ENCODE data around the gene HCFC2.

HCFC2 gene

GRCh38 chr12:104049278-104049902 is 14.9 kb upstream of the HCFC2 start:
- Histone ChIP-seq H3K9me3 (ENCODE audit: control insufficient read depth, insufficient read depth, low read length) (no peaks in the 10 kb centered on the region), H3K4me1 (ENCODE audit: insufficient read depth, low read length) (no peaks in the 10 kb centered on the region), H3K9ac (ENCODE audit: low read depth, low read length) (peak overlapping the region; percentile 67), H3K36me3 (ENCODE audit: insufficient read depth, low read length) (no peaks in the 10 kb centered on the region)

- Histone ChIP-seq H3K36me3 (ENCODE audit: insufficient read depth, low read length) (no peaks in the 10 kb centered on the region), H3K9me3 (ENCODE audit: control insufficient read depth, insufficient read depth, low read length) (no peaks in the 10 kb centered on the region), H3K4me1 (ENCODE audit: insufficient read depth, low read length) (no peaks in the 10 kb centered on the region; the same call in 1 of the 2 replicates), H3K9ac (ENCODE audit: low read depth, low read length) (peak within 1 kb of the TSS; percentile 67)
Observed at GRCh38 chr12:104049903-104050356, 14.4 kb upstream of the HCFC2 start, which contains the start of gene GLT8D2. GLT8D2 (minus strand) TSS chr12:104050187; CDS start chr12:104019648, 30,539 bp downstream.

GRCh38 chr12:104050436-104050835 is 13.9 kb upstream of the HCFC2 start:
- Histone ChIP-seq H3K36me3 (ENCODE audit: insufficient read depth, low read length) (no peaks in the 10 kb centered on the region), H3K4me1 (ENCODE audit: insufficient read depth, low read length) (no peaks in the 10 kb centered on the region; the same call in none of the 2 replicates), H3K9ac (ENCODE audit: low read depth, low read length) (peak overlapping the region; percentile 67; the same call in 1 of the 2 replicates), H3K9me3 (ENCODE audit: control insufficient read depth, insufficient read depth, low read length) (no peaks in the 10 kb centered on the region)

GRCh38 chr12:104054681-104055346 is 9.5 kb upstream of the HCFC2 start:
- Histone ChIP-seq H3K9ac (ENCODE audit: low read depth, low read length) (no peak overlapping the region), H3K4me1 (ENCODE audit: insufficient read depth, low read length) (peaks cover 3% of the 10 kb centered on the region), H3K36me3 (ENCODE audit: insufficient read depth, low read length) (no peaks in the 10 kb centered on the region), H3K9me3 (ENCODE audit: control insufficient read depth, insufficient read depth, low read length) (no peaks in the 10 kb centered on the region)

- no peak overlapping the region for H3K9ac ChIP-seq (ENCODE audit: low read depth, low read length)
- peaks cover 3% of the 10 kb centered on the region for H3K4me1 ChIP-seq (ENCODE audit: insufficient read depth, low read length)
- no peaks in the 10 kb centered on the region for H3K36me3 ChIP-seq (ENCODE audit: insufficient read depth, low read length)
- no peaks in the 10 kb centered on the region for H3K9me3 ChIP-seq (ENCODE audit: control insufficient read depth, insufficient read depth, low read length)
Observed at GRCh38 chr12:104055686-104056388, 8.5 kb upstream of the HCFC2 start.

GRCh38 chr12:104056419-104056972 is 7.8 kb upstream of the HCFC2 start:
- no peaks in the 10 kb centered on the region for H3K36me3 ChIP-seq (ENCODE audit: insufficient read depth, low read length)
- peaks cover 3% of the 10 kb centered on the region for H3K4me1 ChIP-seq (ENCODE audit: insufficient read depth, low read length)
- H3K9me3 ChIP-seq (ENCODE audit: control insufficient read depth, insufficient read depth, low read length) = no peaks in the 10 kb centered on the region
- H3K9ac ChIP-seq (ENCODE audit: low read depth, low read length) = no peak overlapping the region

- Histone ChIP-seq H3K9me3 (ENCODE audit: control insufficient read depth, insufficient read depth, low read length) (no peaks in the 10 kb centered on the region), H3K36me3 (ENCODE audit: insufficient read depth, low read length) (no peaks in the 10 kb centered on the region), H3K9ac (ENCODE audit: low read depth, low read length) (no peak overlapping the region), H3K4me1 (ENCODE audit: insufficient read depth, low read length) (peaks cover 3% of the 10 kb centered on the region)
Observed at GRCh38 chr12:104057771-104058197, 6.5 kb upstream of the HCFC2 start.

GRCh38 chr12:104058802-104059201 is 5.5 kb upstream of the HCFC2 start:
- Histone ChIP-seq H3K36me3 (ENCODE audit: insufficient read depth, low read length) (no peaks in the 10 kb centered on the region), H3K9ac (ENCODE audit: low read depth, low read length) (no peak overlapping the region), H3K4me1 (ENCODE audit: insufficient read depth, low read length) (peaks cover 3% of the 10 kb centered on the region), H3K9me3 (ENCODE audit: control insufficient read depth, insufficient read depth, low read length) (no peaks in the 10 kb centered on the region)

GRCh38 chr12:104059963-104060362 is 4.4 kb upstream of the HCFC2 start:
- H3K36me3 ChIP-seq (ENCODE audit: insufficient read depth, low read length) = no peaks in the 10 kb centered on the region
- H3K9ac ChIP-seq (ENCODE audit: low read depth, low read length) = no peak overlapping the region
- no peaks in the 10 kb centered on the region for H3K9me3 ChIP-seq (ENCODE audit: control insufficient read depth, insufficient read depth, low read length)
- H3K4me1 ChIP-seq (ENCODE audit: insufficient read depth, low read length) = peaks cover 3% of the 10 kb centered on the region

GRCh38 chr12:104060791-104061190 is 3.5 kb upstream of the HCFC2 start:
- Histone ChIP-seq H3K9me3 (ENCODE audit: control insufficient read depth, insufficient read depth, low read length) (no peaks in the 10 kb centered on the region), H3K36me3 (ENCODE audit: insufficient read depth, low read length) (no peaks in the 10 kb centered on the region), H3K9ac (ENCODE audit: low read depth, low read length) (no peak overlapping the region), H3K4me1 (ENCODE audit: insufficient read depth, low read length) (0 out of 2 replicates have a peak, but pooled peaks cover 3% of the 10 kb centered on the region)

- H3K4me1 ChIP-seq (ENCODE audit: insufficient read depth, low read length) = no peaks in the 10 kb centered on the region
- H3K36me3 ChIP-seq (ENCODE audit: insufficient read depth, low read length) = no peaks in the 10 kb centered on the region
- no peaks in the 10 kb centered on the region for H3K9me3 ChIP-seq (ENCODE audit: control insufficient read depth, insufficient read depth, low read length)
- H3K9ac ChIP-seq (ENCODE audit: low read depth, low read length) = peak overlapping the region; percentile 92
Observed at GRCh38 chr12:104063712-104064030, 660 bp upstream of the HCFC2 start.

- peak overlapping the region; percentile 92; the same call in 1 of the 2 replicates for H3K9ac ChIP-seq (ENCODE audit: low read depth, low read length)
- no peaks in the 10 kb centered on the region for H3K36me3 ChIP-seq (ENCODE audit: insufficient read depth, low read length)
- no peaks in the 10 kb centered on the region for H3K4me1 ChIP-seq (ENCODE audit: insufficient read depth, low read length)
- H3K9me3 ChIP-seq (ENCODE audit: control insufficient read depth, insufficient read depth, low read length) = no peaks in the 10 kb centered on the region
Observed at GRCh38 chr12:104064842-104065427, 604 bp downstream of the HCFC2 start.

GRCh38 chr12:104072099-104072498 is 7.8 kb downstream of the HCFC2 start:
- H3K9me3 ChIP-seq (ENCODE audit: control insufficient read depth, insufficient read depth, low read length) = no peaks in the 10 kb centered on the region
- H3K36me3 ChIP-seq (ENCODE audit: insufficient read depth, low read length) = no peaks in the 10 kb centered on the region
- no peak overlapping the region for H3K9ac ChIP-seq (ENCODE audit: low read depth, low read length)

GRCh38 chr12:104073699-104074098 is 9.4 kb downstream of the HCFC2 start:
- Histone ChIP-seq H3K9ac (ENCODE audit: low read depth, low read length) (no peak overlapping the region), H3K9me3 (ENCODE audit: control insufficient read depth, insufficient read depth, low read length) (no peaks in the 10 kb centered on the region), H3K36me3 (ENCODE audit: insufficient read depth, low read length) (no peaks in the 10 kb centered on the region), H3K4me1 (ENCODE audit: insufficient read depth, low read length) (no peaks in the 10 kb centered on the region)

More at GRCh38 chr12:104072099-104072498, 7.8 kb downstream of the HCFC2 start:
- no peaks in the 10 kb centered on the region for H3K4me1 ChIP-seq (ENCODE audit: insufficient read depth, low read length)

Measured in ES-I3 (cell line).